MM.1S (cell line): ENCODE data around the gene DEAF1.

ENCODE experiments used
- CTCF ChIP-seq: fragments of 300-600 bp; sonication (generic); IDR thresholded peaks from 2 replicates; pipeline ENCODE4 v1.5.1; 2016; ENCODE audit warnings: antibody characterized with exemption, low read length, mixed read lengths
- EZH2 ChIP-seq: fragments of 300-600 bp; sonication (generic); optimal IDR thresholded peaks from 2 replicates; pipeline ENCODE3; 2017; ENCODE audit warnings: low read depth, mild to moderate bottlenecking, antibody characterized with exemption, low read length, mixed read lengths

DNA sequence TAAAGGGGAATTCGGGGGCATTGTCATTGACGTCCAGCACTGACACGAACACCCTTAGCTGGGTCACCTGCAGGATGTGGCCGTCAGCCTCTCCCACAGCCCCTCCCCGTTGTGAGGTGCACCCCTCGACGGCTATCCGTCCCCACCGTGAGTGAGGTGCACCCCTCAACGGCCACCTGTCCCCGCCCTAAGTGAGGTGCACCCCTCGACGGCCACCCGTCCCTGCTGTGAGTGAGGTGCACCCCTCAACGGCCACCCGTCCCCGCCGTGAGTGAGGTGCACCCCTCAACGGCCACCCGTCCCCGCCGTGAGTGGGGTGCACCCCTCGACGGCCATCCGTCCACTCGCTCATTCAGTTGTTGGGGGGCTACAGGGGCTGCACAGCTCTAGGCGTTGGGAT is 73.2 kb downstream of the DEAF1 start:
- no peak for TF ChIP-seq CTCF
- TF ChIP-seq EZH2 = no peak
